Endothelial cell (in vitro differentiated cells): ENCODE measurements around the gene COMMD2. TPM values are rescaled to one million over a fixed set of nuclear protein-coding genes. Genes with fewer than 3 reads are reported as not detected.

ENCODE experiments used
- DNase-seq: peaks from one replicate; pipeline ENCODE4 v3.0.0; 2021; ENCODE audit warnings: low spot score
- H3K27ac Mint-ChIP-seq: one replicate; pipeline ENCODE4 v1.8.0; 2021; ENCODE audit warnings: mixed read lengths, inconsistent platforms; ENCODE audit not compliant: unreplicated experiment
- H3K27me3 Mint-ChIP-seq: one replicate; pipeline ENCODE4 v1.8.0; 2021; ENCODE audit warnings: mild to moderate bottlenecking, moderate library complexity, mixed read lengths, inconsistent platforms; ENCODE audit not compliant: unreplicated experiment
- H3K36me3 Mint-ChIP-seq: one replicate; pipeline ENCODE4 v1.8.0; 2021; ENCODE audit warnings: mild to moderate bottlenecking, low read depth, mixed read lengths, inconsistent platforms; ENCODE audit not compliant: unreplicated experiment
- H3K4me1 Mint-ChIP-seq: one replicate; pipeline ENCODE4 v1.8.0; 2021; ENCODE audit warnings: mild to moderate bottlenecking, mixed read lengths, inconsistent platforms; ENCODE audit not compliant: unreplicated experiment
- H3K4me3 Mint-ChIP-seq: one replicate; pipeline ENCODE4 v1.8.0; 2021; ENCODE audit warnings: mild to moderate bottlenecking, mixed read lengths, inconsistent platforms; ENCODE audit not compliant: unreplicated experiment
- H3K9me3 Mint-ChIP-seq: one replicate; pipeline ENCODE4 v1.8.0; 2021; ENCODE audit warnings: mixed read lengths, inconsistent platforms; ENCODE audit not compliant: unreplicated experiment
- CTCF ChIP-seq: fragments of 200-600 bp; sonication (generic); IDR thresholded peaks from one replicate; pipeline ENCODE4 v1.5.0; 2021; ENCODE audit warnings: antibody characterized with exemption; ENCODE audit not compliant: unreplicated experiment
- total RNA-seq: library from RNA; stranded (reverse); fragmentation: NEBNext Ultra II Directional; extraction: Animal tissue kit (Norgen Biotek cat#: 25700); gene quantifications from one replicate; pipeline ENCODE4 v1.2.1, GENCODE V29; 2021; ENCODE audit not compliant: unreplicated experiment

The COMMD2 gene
- total RNA-seq, 1 donor from 2014 or later: 43.8 TPM

- Mint-ChIP-seq H3K27ac (no peak overlapping the region), H3K9me3 (no peaks in the 10 kb centered on the region), H3K4me1 (no peaks in the 10 kb centered on the region), H3K4me3 (peak overlapping the region; percentile 52), H3K36me3 (no peaks in the 10 kb centered on the region), H3K27me3 (peaks cover 1% of the 10 kb centered on the region)
- TF ChIP-seq CTCF: no peak
- no peak for DNase-seq
These were observed 12.0 kb upstream of the COMMD2 start for GRCh38 chr3:149764302-149764701.

GRCh38 chr3:149763565-149764195, 11.4 kb upstream of the COMMD2 start:
- Mint-ChIP-seq H3K4me3 (no peak overlapping the region), H3K4me1 (no peaks in the 10 kb centered on the region), H3K9me3 (no peaks in the 10 kb centered on the region), H3K27me3 (peaks cover 1% of the 10 kb centered on the region), H3K27ac (no peak overlapping the region), H3K36me3 (no peaks in the 10 kb centered on the region)
- no peak for DNase-seq
- TF ChIP-seq CTCF: no peak

- Mint-ChIP-seq H3K36me3 (no peaks in the 10 kb centered on the region), H3K4me1 (peaks cover 12% of the 10 kb centered on the region), H3K27me3 (peaks cover 3% of the 10 kb centered on the region), H3K27ac (no peak overlapping the region), H3K9me3 (no peaks in the 10 kb centered on the region), H3K4me3 (no peak overlapping the region)
- no peak for TF ChIP-seq CTCF
- DNase-seq: no peak
These were observed 1.4 kb upstream of the COMMD2 start for GRCh38 chr3:149753717-149754116.

GRCh38 chr3:149752788-149753136, 473 bp upstream of the COMMD2 start:
- Mint-ChIP-seq H3K9me3 (no peaks in the 10 kb centered on the region), H3K27ac (no peak overlapping the region), H3K4me3 (peak overlapping the region; percentile 98), H3K4me1 (peaks cover 12% of the 10 kb centered on the region), H3K36me3 (peaks cover 9% of the 10 kb centered on the region), H3K27me3 (peaks cover 3% of the 10 kb centered on the region)
- DNase-seq: no peak
- TF ChIP-seq CTCF: no peak

GRCh38 chr3:149751551-149751950, 738 bp downstream of the COMMD2 start:
- no peak for TF ChIP-seq CTCF
- H3K4me3 Mint-ChIP-seq: peak overlapping the region; percentile 98
- DNase-seq: no peak
- H3K27ac Mint-ChIP-seq: peak overlapping the region; percentile 91
- H3K9me3 Mint-ChIP-seq: no peaks in the 10 kb centered on the region
- H3K27me3 Mint-ChIP-seq: peaks cover 2% of the 10 kb centered on the region
- peaks cover 17% of the 10 kb centered on the region for H3K4me1 Mint-ChIP-seq
- peaks cover 18% of the 10 kb centered on the region for H3K36me3 Mint-ChIP-seq
